Keratinocyte (primary cell): ENCODE measurements around the gene OR2T35.
"Not testable (repeated sequence)": the region's sequence is repeated elsewhere in the genome, so short reads cannot be mapped to it uniquely, and the experiment has no call there.

ENCODE experiments used
- EZH2 ChIP-seq: IDR thresholded peaks from one replicate; pipeline ENCODE4 v1.6.1; 2012; ENCODE audit warnings: inconsistent platforms, mild to moderate bottlenecking, low read length, moderate library complexity
- TF ChIP-seq, protein P1 (sequence below), 3 experiments: IDR thresholded peaks in 1 of 3; conservative IDR thresholded peaks in 1 of 3; optimal IDR thresholded peaks in 1 of 3; 2 replicates in 2 of 3; 3 replicates in 1 of 3; pipeline versions ENCODE3 to v1.5.1; 2011; ENCODE audit warnings: low read length in 3 of 3, mild to moderate bottlenecking in 3 of 3, moderate library complexity in 2 of 3, control low read depth in 1 of 3, inconsistent platforms in 1 of 3; ENCODE audit not compliant: insufficient read depth in 2 of 3; ENCODE audit errors: extremely low read depth in 1 of 3

DNA sequence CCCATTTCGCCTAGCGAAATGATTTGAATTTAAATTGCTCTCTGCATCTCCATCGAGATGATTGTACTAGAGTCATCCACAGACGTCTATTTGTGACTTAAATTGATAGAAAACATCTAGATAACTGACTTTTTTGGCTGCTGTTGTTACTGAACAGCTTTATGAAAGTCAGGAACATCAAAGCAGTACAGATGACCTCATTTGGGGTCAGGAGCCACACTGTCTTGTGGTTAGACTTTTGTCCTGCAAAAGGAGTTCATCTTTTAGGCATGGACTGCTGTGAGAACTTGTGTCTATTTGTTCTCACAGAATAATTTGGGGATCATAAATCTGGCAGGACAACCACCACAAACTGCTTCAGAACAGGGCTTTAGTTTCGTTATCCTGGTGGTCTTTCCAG, 5.4 kb downstream of the OR2T35 start:
- TF ChIP-seq, protein P1, sequence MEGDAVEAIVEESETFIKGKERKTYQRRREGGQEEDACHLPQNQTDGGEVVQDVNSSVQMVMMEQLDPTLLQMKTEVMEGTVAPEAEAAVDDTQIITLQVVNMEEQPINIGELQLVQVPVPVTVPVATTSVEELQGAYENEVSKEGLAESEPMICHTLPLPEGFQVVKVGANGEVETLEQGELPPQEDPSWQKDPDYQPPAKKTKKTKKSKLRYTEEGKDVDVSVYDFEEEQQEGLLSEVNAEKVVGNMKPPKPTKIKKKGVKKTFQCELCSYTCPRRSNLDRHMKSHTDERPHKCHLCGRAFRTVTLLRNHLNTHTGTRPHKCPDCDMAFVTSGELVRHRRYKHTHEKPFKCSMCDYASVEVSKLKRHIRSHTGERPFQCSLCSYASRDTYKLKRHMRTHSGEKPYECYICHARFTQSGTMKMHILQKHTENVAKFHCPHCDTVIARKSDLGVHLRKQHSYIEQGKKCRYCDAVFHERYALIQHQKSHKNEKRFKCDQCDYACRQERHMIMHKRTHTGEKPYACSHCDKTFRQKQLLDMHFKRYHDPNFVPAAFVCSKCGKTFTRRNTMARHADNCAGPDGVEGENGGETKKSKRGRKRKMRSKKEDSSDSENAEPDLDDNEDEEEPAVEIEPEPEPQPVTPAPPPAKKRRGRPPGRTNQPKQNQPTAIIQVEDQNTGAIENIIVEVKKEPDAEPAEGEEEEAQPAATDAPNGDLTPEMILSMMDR (optimal IDR thresholded peaks at IDR 0.05 in 1 of 3, IDR thresholded peaks at IDR 0.05 in 1 of 3, conservative IDR thresholded peaks at IDR 0.05 in 1 of 3; ENCODE audit: extremely low read depth in 1 of 3, insufficient read depth in 2 of 3, low read length in 3 of 3): not testable (repeated sequence)
- TF ChIP-seq EZH2: not testable (repeated sequence)
